Superior temporal gyrus (tissue), 1 donor: ENCODE data around the gene CEACAM18.
"Not testable (repeated sequence)": the region's sequence is repeated elsewhere in the genome, so short reads cannot be mapped to it uniquely, and the experiment has no call there.

Source experiments
- DNase-seq: peaks from one replicate; pipeline ENCODE4 v3.0.0-alpha.2; 2016; ENCODE audit errors: extremely low spot score

Gene CEACAM18

GRCh38 chr19:51493776-51494175, 15.4 kb downstream of the CEACAM18 start:
- DNase-seq, result no peak

DNA sequence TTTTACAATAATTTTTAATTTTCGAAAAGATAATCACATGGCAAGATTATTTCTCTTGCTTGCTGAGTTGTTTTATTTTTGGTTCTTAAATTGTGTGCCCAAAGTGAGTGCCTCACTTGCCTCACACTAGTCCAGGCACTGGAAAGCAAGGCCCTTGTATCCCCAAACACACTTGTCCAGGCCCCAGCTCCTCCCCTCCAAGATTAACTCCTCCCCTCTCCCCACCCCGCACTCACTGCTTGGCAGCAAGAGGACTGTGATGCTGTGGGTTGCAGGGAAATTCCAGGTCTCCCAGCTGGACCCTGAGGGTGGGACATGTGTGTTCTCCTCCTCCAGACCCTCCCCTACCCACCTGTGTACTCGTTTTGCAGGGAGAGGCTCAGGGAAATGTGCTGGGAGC, 19.3 kb downstream of the CEACAM18 start:
- DNase-seq, result no peak

DNA sequence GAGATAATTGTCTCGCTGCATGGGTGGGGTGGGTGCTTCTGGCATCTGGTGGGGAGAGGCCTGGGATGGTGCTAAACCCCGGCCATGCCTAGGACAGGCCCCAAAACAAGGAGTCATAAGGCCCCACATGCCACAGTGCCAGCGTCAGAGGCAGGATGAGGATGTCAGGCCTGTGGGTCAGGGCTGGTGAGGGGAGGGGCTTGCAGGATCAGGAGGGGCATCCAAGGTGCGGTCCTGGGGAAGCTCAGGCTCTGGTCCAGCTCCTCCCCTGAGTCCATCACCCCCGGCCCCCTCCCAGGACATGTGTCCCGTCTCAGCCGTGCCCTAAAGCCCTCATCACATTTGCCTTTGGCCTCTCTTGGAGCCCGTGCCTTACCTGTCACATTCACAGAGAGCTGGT, 22.6 kb downstream of the CEACAM18 start:
- DNase-seq, result not testable (repeated sequence)

- peak; percentile 18 for DNase-seq
Measured at GRCh38 chr19:51501594-51502263, 23.4 kb downstream of the CEACAM18 start, which contains the start of gene SIGLEC12. SIGLEC12 (minus strand) TSS chr19:51501800; CDS start chr19:51501733, 67 bp downstream.

GRCh38 chr19:51503286-51503817, 25.0 kb downstream of the CEACAM18 start:
- DNase-seq, result no peak

DNA sequence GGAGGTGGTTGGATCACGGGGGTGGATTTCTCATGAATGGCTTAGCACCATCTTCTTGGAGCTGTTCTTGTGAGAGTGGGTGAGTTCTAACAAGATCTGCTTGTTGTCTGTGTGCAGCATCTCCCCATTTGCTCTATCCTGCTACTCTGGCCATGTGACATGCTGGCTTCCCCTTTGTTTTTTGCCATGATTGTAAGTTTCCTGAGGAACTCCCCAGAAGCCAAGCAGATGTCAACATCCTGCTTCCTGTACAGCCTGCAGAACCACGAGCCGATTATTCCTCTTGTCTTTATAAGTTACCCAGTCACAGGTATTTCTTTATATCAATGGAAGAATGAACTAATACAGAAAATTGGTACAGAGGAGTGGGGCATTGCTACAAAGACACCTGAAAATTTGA, 25.6 kb downstream of the CEACAM18 start:
- DNase-seq, result no peak

DNA sequence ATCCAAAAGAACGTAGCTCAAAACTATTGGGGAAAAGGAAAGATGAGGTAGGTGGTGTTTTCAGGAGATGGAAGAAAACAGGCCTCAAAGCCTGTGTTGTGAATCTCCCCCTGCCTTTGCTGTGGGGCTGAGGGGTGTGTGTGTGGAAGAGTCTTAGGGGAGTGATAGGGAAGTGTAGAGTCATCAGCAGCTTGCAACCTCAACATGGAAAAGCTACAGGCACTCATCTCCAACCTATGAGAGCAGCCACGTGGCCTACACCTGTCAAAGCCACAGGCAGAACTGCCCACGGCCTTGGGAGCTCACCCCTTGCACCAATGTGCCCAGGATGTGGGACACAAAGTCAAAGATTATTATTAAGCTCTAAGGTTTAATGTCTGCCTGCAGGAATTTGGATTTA, 27.6 kb downstream of the CEACAM18 start:
- DNase-seq, result no peak

GRCh38 chr19:51507192-51507591, 28.9 kb downstream of the CEACAM18 start:
- DNase-seq, result no peak

GRCh38 chr19:51507640-51508058, 29.3 kb downstream of the CEACAM18 start:
- no peak for DNase-seq

GRCh38 chr19:51508059-51508733, 29.9 kb downstream of the CEACAM18 start:
- DNase-seq, result no peak

DNA sequence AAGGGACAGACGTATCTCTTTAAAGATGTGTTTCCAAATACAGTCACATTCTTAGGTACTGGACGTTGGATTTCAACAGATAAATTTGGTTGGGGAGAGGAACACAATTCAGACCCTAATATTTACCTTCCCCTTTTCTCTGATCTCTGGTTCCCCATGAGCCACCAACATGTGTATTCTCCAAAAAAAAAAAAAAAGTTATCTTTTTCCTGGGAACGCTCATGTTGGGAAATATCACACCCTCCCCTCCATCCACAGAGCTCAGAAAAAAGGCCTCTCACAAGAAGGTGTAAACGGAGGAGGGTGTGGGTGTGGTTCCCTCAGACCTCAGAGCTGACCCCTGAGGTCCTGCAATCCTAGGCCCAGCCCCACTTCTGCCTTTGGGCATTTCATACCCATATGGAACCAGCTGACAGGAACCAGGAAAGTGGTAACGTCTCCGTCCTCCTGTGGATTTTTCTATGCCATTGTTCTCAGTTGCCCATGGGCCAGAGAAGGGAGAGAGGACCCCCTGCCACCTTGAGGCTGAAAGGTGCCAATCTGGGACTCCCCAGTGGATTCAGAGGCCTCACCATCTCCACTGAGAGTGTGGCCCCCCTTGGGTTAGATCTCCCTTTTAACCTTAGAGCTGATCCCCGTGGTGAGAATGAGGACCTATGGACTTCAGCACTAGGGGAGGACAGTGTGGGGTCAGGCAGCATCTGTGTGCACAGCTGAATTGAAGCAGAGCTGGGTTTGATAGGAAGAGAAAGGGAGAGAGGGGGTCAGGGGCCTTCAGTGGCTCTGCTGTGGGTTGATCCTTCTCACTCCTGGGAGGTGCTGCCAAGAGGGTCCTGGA, 31.7 kb downstream of the CEACAM18 start:
- no peak for DNase-seq

DNA sequence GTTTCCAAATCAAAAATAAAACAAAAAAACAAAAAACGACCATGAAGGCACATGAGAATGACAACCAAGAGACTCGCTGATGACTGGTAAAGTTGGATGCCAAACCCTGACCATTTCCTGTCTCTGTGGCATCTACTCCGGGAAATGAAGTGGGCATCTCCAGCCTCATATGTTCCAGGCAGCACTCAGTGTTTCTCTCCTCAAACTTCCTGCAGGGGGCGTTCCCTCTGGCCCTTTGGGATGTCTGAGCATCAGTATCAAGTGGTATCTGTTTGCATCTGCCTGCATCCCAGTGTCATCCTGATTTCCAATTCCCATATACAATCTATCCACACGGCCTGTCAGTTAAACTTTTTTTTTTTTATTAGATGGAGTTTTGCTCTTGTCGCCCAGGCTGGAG, 33.0 kb downstream of the CEACAM18 start:
- DNase-seq, result no peak

DNA sequence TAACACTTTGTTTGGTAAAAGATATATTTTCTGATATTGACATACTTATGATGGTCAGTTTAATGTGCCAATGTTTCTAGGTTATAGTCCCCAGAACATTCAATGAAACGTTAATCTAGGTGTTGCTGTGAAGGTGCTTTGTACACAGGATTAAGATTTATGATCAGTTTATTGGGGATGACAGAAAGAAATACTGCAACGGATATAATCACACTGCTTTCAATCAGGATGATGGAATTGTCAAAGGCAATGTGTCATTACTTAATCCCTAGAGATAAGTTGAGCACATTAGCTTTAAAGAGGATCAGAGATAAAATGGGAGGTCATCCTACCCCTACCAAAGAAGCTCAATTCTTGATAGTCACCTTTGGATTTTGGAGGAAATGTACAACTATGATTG, 35.6 kb downstream of the CEACAM18 start:
- no peak for DNase-seq

GRCh38 chr19:51514866-51515481, 36.6 kb downstream of the CEACAM18 start:
- DNase-seq, result peak; percentile 82

DNA sequence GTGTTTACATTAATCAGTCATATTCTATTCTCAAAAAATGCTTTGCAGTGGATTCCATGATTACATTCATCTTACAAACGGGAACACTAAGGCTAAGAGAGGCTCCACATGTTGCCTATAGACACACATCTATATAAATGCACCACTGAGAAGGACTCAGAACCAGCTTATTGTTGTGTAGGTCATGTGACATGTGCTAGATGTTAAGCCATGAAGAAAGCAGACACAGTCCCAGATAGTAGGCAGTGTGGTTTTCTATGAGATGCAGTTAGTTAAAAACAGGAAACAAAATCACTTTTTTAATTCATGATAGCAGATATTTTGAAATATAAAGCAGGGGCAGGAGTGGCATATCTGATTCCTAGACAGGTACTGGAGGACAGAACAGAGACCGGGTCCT, 42.4 kb downstream of the CEACAM18 start:
- no peak for DNase-seq

- peak; percentile 11 for DNase-seq
Measured at GRCh38 chr19:51521357-51521756, 43.0 kb downstream of the CEACAM18 start.

DNA sequence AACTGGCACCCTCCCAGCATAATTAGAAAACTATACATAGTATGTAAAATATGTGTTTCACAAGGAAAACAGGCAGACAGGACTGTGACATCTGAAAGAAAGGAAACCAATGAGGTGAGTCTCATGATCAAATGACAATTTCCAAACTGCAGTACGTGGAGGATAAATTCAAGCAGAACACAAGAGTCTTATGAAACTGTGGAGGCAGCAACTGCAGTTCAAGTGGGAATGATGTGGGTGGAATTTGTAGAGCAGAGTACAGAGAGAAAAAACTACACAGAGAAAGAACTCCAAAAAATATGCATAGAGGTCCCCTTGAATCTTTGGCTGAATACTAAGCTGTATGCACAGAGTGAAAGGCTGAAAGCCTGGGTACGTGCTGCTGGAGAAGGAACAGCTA, 43.4 kb downstream of the CEACAM18 start:
- DNase-seq, result peak; percentile 42

GRCh38 chr19:51524666-51525264, 46.4 kb downstream of the CEACAM18 start:
- no peak for DNase-seq

DNA sequence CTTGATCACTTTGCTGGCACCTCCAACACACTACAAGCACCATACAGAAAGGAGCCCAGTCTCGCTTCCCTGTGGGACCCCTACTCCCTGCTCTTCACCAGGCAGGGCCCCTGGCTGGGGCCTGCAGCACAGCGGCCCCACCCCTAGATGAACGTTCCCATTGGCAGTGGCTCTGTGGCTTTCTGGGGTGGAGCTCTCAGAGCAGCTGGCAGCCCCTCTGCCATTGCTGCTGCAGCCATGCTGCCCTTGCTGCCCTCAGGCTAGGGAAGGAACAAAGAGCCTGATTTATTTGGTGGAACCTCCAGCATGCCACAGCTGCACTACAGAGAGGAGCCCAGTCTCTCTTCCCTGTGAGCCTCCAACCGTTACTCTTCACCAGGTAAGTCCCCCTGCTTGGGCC, 47.3 kb downstream of the CEACAM18 start:
- no peak for DNase-seq

DNA sequence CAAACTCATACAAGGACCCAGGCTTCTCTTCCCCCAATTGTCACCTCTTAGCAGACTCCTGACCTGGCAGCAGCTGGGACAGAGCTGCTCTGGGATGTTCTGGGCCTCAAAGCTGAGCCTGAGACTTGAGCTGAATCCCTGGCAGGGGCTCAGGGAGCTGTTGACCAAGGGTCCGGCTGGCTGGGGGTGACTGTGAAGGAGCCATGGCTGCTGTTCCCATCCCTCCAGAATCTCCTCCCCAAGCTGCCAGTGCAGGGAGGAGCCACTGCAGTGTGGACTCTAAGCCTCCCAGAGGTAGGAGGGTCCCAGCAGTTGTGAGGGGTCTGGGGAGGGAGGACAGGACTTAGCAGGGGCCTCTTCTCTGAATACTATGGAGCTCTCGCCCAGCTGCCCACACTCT, 51.0 kb downstream of the CEACAM18 start:
- DNase-seq, result no peak

DNA sequence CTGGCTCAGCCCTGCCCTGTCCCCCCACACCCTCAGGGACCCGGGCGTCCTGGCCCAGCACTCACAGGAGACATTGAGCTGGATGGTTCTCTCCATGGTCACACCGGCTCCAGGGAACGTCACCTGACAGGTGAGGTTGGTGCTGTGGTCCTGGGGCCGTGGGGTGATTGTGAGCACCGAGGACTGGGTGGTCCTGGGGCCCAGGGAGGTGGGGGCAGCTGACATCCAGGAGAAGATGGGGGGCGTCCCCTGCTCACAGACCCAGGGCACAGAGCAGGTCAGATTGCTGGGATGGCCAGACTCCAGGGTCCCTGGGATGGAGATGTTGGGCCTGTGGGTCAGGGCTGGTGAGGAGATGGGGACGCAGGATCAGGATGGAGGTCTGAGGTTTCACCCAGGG, 52.3 kb downstream of the CEACAM18 start:
- DNase-seq, result no peak
